ENCODE data around the gene STIM1. TPM values are rescaled to one million over a fixed set of nuclear protein-coding genes. Genes with fewer than 3 reads are reported as not detected.

The STIM1 gene
- total RNA-seq, 4 donors from 2014 or later, result 65.2 to 150 (median 92.6) TPM

DNA sequence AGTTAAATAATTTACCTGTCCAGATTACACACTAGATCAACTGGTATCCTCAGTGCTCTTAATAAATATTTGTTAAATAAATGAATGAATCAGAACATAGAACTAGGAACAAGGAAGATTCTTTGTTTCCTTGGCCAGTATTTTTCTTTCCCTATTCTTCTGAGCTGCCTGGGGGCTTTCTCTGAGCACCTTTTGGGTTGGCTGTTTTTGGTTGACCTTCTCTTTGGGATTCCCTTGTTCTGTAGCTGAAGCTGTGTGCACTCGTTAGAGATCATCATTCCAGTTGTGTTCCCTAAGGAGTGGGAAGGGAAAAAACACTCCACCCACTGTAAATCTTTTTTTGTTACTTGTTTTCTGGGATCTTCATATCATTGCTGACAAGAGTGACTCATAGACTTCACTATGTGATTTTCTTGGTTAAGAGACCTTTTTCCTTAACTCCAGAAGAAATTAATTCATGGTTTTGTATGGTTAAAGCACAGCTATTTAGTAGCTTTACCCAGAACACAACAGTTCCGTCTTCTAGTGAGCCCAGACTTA, 84.3 kb downstream of the STIM1 start:
- H3K27ac ChIP-seq (replicated peaks in 1 of 4), result peak overlapping the region in 3 of 4 donors; percentile 32 to 45 (median 33)
- 71% methylated on average over 2 of the region's 2 CpGs for WGBS
- H3K9me3 ChIP-seq, result no peaks in the 10 kb centered on the region
- H3K4me1 ChIP-seq, result peaks cover 39 to 84% (median 70%) of the 10 kb centered on the region in 4 donors
- no peaks in the 10 kb centered on the region for H3K36me3 ChIP-seq
- intact Hi-C loops (cut with DNase I), result loop anchor here (10.0 kb wide), 2 partner anchors 85 to 115 kb away; partner anchors contain the start of gene STIM1
- no peaks in the 10 kb centered on the region for H3K27me3 ChIP-seq
- no peak overlapping the region for H3K4me3 ChIP-seq
- DNase-seq (ENCODE audit: extremely low spot score), result no peak
- TF ChIP-seq POLR2A (IDR thresholded peaks at IDR 0.05; ENCODE audit: low read depth), result no peak
- TF ChIP-seq, protein P1, sequence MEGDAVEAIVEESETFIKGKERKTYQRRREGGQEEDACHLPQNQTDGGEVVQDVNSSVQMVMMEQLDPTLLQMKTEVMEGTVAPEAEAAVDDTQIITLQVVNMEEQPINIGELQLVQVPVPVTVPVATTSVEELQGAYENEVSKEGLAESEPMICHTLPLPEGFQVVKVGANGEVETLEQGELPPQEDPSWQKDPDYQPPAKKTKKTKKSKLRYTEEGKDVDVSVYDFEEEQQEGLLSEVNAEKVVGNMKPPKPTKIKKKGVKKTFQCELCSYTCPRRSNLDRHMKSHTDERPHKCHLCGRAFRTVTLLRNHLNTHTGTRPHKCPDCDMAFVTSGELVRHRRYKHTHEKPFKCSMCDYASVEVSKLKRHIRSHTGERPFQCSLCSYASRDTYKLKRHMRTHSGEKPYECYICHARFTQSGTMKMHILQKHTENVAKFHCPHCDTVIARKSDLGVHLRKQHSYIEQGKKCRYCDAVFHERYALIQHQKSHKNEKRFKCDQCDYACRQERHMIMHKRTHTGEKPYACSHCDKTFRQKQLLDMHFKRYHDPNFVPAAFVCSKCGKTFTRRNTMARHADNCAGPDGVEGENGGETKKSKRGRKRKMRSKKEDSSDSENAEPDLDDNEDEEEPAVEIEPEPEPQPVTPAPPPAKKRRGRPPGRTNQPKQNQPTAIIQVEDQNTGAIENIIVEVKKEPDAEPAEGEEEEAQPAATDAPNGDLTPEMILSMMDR (IDR thresholded peaks at IDR 0.05), result no peak
- no peak for TF ChIP-seq EP300 (IDR thresholded peaks at IDR 0.05)

DNA sequence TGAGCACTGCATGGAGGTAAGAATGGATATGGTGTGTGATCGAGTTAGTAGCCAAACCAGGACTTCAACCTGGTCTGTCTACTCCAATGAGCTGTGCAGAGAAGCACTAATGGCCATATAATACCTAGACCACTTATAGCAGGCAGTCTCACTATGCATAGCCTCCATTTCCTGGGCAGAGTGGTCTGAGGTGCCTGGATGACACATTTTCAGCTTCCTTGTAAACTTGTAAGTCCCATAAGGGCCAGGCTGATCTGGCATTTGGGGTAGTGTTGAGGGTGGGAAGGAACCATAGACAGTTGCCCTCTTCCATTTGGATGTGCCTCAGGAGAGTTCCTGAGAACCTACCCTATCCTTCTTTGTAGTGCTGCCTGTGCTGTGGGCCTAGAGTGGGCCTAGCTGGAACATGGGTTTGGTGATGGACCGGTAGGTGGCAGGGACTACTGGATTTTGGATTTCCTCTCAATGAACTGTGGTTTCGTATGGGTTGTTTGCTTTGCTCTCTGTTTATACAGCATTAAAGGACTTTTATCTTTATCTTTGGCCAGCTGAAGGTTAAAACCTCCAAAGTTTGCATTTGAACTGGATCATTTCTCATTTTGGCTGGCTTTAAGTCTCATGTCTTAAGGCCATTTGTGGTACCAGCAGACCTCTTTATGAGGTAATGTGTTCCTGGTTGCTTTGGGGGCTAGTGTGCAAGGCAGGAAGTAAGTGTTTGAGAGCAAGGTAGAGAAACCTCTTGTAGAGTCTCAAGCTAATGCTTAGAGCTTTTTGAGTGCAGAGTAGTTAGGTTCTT, 86.9 kb downstream of the STIM1 start:
- intact Hi-C loops (cut with DNase I), result loop anchor here (10.0 kb wide), 2 partner anchors 88 to 112 kb away; partner anchors contain the start of gene STIM1
- Histone ChIP-seq H3K27me3 (no peaks in the 10 kb centered on the region), H3K4me1 (peaks cover 57 to 94% (median 86%) of the 10 kb centered on the region in 4 donors), H3K4me3 (no peak overlapping the region), H3K9me3 (no peaks in the 10 kb centered on the region), H3K36me3 (no peaks in the 10 kb centered on the region), H3K27ac (replicated peaks in 1 of 4) (peak overlapping the region; percentile 7 to 35 (median 19))
- TF ChIP-seq POLR2A (IDR thresholded peaks at IDR 0.05; ENCODE audit: low read depth) (no peak), EP300 (IDR thresholded peaks at IDR 0.05) (no peak), POLR2AphosphoS5 (IDR thresholded peaks at IDR 0.05) (no peak)
- TF ChIP-seq, protein P1 (IDR thresholded peaks at IDR 0.05), result no peak
- no peak for DNase-seq (ENCODE audit: extremely low spot score)
- WGBS, result 77% methylated on average over 3 of the region's 3 CpGs

DNA sequence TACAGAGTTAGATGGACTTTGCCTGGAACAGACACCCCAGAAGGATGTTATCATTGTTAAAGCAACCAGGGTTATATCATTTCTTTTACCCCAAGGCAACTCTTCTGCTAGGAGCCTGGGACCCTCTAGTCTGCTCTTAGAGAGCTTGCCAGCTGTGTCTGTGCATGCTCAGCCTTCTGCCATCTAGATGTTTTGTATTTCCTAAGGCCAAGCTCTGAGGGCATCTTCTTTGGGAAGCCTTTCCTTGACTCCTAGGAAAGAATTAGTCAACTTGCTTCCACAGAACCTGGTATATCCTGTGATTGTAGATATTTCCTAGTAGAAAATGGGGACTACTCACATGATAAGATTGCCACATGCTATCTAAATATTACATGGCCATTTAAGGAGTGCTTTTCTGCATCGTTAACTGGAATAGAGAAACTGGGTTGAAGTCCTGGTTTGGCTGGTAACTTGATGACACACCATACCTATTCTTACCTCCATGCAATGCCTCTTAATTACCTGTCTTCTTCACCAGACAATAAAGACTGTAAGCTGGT, 87.6 kb downstream of the STIM1 start:
- H3K27me3 ChIP-seq, result no peaks in the 10 kb centered on the region
- H3K27ac ChIP-seq (replicated peaks in 1 of 4), result peak overlapping the region in 3 of 4 donors; percentile 22 to 60 (median 35)
- 36% methylated on average over 1 of the region's 1 CpG for WGBS
- TF ChIP-seq POLR2AphosphoS5 (IDR thresholded peaks at IDR 0.05) (no peak), POLR2A (IDR thresholded peaks at IDR 0.05; ENCODE audit: low read depth) (no peak), EP300 (IDR thresholded peaks at IDR 0.05) (no peak)
- TF ChIP-seq, protein P1 (IDR thresholded peaks at IDR 0.05), result no peak
- no peak overlapping the region for H3K4me3 ChIP-seq
- no peaks in the 10 kb centered on the region for H3K9me3 ChIP-seq
- DNase-seq (ENCODE audit: extremely low spot score), result no peak
- intact Hi-C loops (cut with DNase I), result loop anchor here (10.0 kb wide), 2 partner anchors 88 to 112 kb away; partner anchors contain the start of gene STIM1
- peaks cover 64 to 97% (median 91%) of the 10 kb centered on the region in 4 donors for H3K4me1 ChIP-seq
- H3K36me3 ChIP-seq, result no peaks in the 10 kb centered on the region

DNA sequence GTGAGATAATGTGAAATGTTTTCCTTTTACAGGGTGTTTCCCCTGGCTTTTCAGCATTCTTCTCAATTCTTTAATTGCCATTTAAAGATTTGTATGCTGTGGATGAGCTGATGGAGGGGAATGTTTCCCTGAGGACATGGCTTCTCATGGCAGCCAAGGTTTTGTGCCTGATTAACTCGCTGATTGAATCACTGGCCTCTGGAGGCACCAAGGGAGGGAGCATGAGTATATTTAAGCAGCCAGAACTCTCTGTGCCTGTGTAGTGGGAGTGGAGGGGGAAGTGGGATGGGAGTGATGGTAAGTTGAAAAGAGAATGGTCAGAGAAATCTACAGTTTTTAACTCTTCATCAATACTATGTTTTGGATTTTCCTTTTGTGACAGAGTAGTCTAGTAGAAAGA, 88.7 kb downstream of the STIM1 start:
- Histone ChIP-seq H3K27ac (replicated peaks in 1 of 4) (peak overlapping the region; percentile 50 to 84 (median 64)), H3K36me3 (no peaks in the 10 kb centered on the region), H3K4me3 (no peak overlapping the region), H3K9me3 (no peaks in the 10 kb centered on the region), H3K27me3 (no peaks in the 10 kb centered on the region), H3K4me1 (peaks cover 75 to 97% (median 91%) of the 10 kb centered on the region in 4 donors)
- TF ChIP-seq POLR2A (IDR thresholded peaks at IDR 0.05; ENCODE audit: low read depth) (no peak), EP300 (IDR thresholded peaks at IDR 0.05) (no peak), POLR2AphosphoS5 (IDR thresholded peaks at IDR 0.05) (peak; percentile 18 to 46)
- TF ChIP-seq, protein P1 (IDR thresholded peaks at IDR 0.05), result no peak
- no peak for DNase-seq (ENCODE audit: extremely low spot score)
- intact Hi-C loops (cut with DNase I), result loop anchor here (10.0 kb wide), 2 partner anchors 89 to 111 kb away; partner anchors contain the start of gene STIM1
- 59% methylated on average over 1 of the region's 1 CpG for WGBS

Data from esophagus muscularis mucosa (tissue), 4 donors.